Naive B cell (primary cell): ENCODE measurements around the gene OR9G4. TPM values are rescaled to one million over a fixed set of nuclear protein-coding genes. Genes with fewer than 3 reads are reported as not detected.

ENCODE experiments used
- ATAC-seq, 2 donors: fragments of 150-1000 bp; cut with Tn5 transposase; 2 replicates each; pipeline ENCODE4 v1.10.0; 2021; ENCODE audit warnings: low read depth in 2 of 2, mild to moderate bottlenecking in 2 of 2, moderate library complexity in 2 of 2
- DNase-seq: peaks from one replicate; pipeline ENCODE4 v3.0.0; 2022
- H3K27ac Mint-ChIP-seq, 6 donors: one replicate each; pipeline ENCODE4 v1.8.0; 2020 to 2022; ENCODE audit warnings: mild to moderate bottlenecking in 6 of 6, mixed read lengths in 6 of 6, moderate library complexity in 5 of 6, inconsistent platforms in 2 of 6
- H3K27me3 Mint-ChIP-seq, 3 donors: one replicate each; pipeline ENCODE4 v1.8.0; 2021 to 2022; ENCODE audit warnings: mixed read lengths in 3 of 3, mild to moderate bottlenecking in 1 of 3
- H3K36me3 Mint-ChIP-seq, 2 donors: one replicate each; pipeline ENCODE4 v1.8.0; 2020 to 2022; ENCODE audit warnings: mixed read lengths in 2 of 2, inconsistent platforms in 1 of 2, mild to moderate bottlenecking in 1 of 2
- H3K4me1 Mint-ChIP-seq, 3 donors: one replicate each; pipeline ENCODE4 v1.8.0; 2020 to 2022; ENCODE audit warnings: mixed read lengths in 3 of 3, inconsistent platforms in 1 of 3, mild to moderate bottlenecking in 1 of 3, moderate library complexity in 1 of 3
- H3K4me3 Mint-ChIP-seq, 8 donors: one replicate each; pipeline ENCODE4 v1.8.0; 2020 to 2022; ENCODE audit warnings: mild to moderate bottlenecking in 8 of 8, mixed read lengths in 8 of 8, moderate library complexity in 8 of 8, inconsistent platforms in 2 of 8
- H3K9me3 Mint-ChIP-seq, 7 donors: one replicate each; pipeline ENCODE4 v1.8.0; 2020 to 2022; ENCODE audit warnings: mixed read lengths in 7 of 7, mild to moderate bottlenecking in 5 of 7, inconsistent platforms in 2 of 7, moderate library complexity in 1 of 7
- polyA plus RNA-seq, 6 donors: library from polyadenylated mRNA; unstranded; fragments of 300-500 nt; fragmentation: Illumina TruSeq; gene quantifications; one replicate each; pipeline ENCODE4 v1.2.3, GENCODE V29; 2021; ENCODE audit warnings: low read depth in 6 of 6

The OR9G4 gene
- polyA plus RNA-seq, result not detected

- H3K27me3 Mint-ChIP-seq, result no peaks in the 10 kb centered on the region
- ATAC-seq (no peak), DNase-seq (no peak)
- H3K4me1 Mint-ChIP-seq, result no peaks in the 10 kb centered on the region
- H3K27ac Mint-ChIP-seq, result peak within 1 kb of the TSS in 1 of 6 donors; percentile 9
- H3K36me3 Mint-ChIP-seq, result no peaks in the 10 kb centered on the region
- H3K9me3 Mint-ChIP-seq, result peaks cover 2 to 17% (median 7%) of the 10 kb centered on the region in 7 donors
- H3K4me3 Mint-ChIP-seq, result no peak within 1 kb of the TSS
Observed at GRCh38 chr11:56748597-56748996, at the start of gene OR9G4. Gene OR9G4, minus strand, starts transcription at chr11:56748697. Its CDS starts 4,931 bp downstream, at chr11:56743766.

- DNase-seq (peak; percentile 2), ATAC-seq (no peak)
- Mint-ChIP-seq H3K27me3 (no peaks in the 10 kb centered on the region), H3K27ac (no peak overlapping the region), H3K4me3 (no peak overlapping the region), H3K36me3 (no peaks in the 10 kb centered on the region), H3K4me1 (peaks cover 4 to 5% (median 4%) of the 10 kb centered on the region in 3 donors), H3K9me3 (no peaks in the 10 kb centered on the region)
Observed at GRCh38 chr11:56783448-56784041, 35.0 kb upstream of the OR9G4 start.

GRCh38 chr11:56782167-56782847 is 33.8 kb upstream of the OR9G4 start:
- H3K27ac Mint-ChIP-seq, result no peak overlapping the region
- no peaks in the 10 kb centered on the region for H3K9me3 Mint-ChIP-seq
- no peak overlapping the region for H3K4me3 Mint-ChIP-seq
- no peaks in the 10 kb centered on the region for H3K27me3 Mint-ChIP-seq
- no peaks in the 10 kb centered on the region for H3K36me3 Mint-ChIP-seq
- ATAC-seq, result no peak
- no peak for DNase-seq
- H3K4me1 Mint-ChIP-seq, result peaks cover 4 to 5% (median 4%) of the 10 kb centered on the region in 3 donors

GRCh38 chr11:56776809-56777208 is 28.3 kb upstream of the OR9G4 start:
- no peaks in the 10 kb centered on the region for H3K36me3 Mint-ChIP-seq
- no peak overlapping the region for H3K4me3 Mint-ChIP-seq
- DNase-seq, result no peak
- no peak for ATAC-seq
- peaks cover 0 to 3% (median 0%) of the 10 kb centered on the region in 3 donors for H3K27me3 Mint-ChIP-seq
- H3K9me3 Mint-ChIP-seq, result peaks cover 0 to 2% (median 0%) of the 10 kb centered on the region in 7 donors
- H3K27ac Mint-ChIP-seq, result no peak overlapping the region
- H3K4me1 Mint-ChIP-seq, result no peaks in the 10 kb centered on the region

- Mint-ChIP-seq H3K4me1 (no peaks in the 10 kb centered on the region), H3K27me3 (peaks cover 0 to 4% (median 0%) of the 10 kb centered on the region in 3 donors), H3K27ac (no peak overlapping the region), H3K4me3 (no peak overlapping the region), H3K36me3 (no peaks in the 10 kb centered on the region), H3K9me3 (peaks cover 0 to 3% (median 0%) of the 10 kb centered on the region in 7 donors)
- DNase-seq, result no peak
- no peak for ATAC-seq
Observed at GRCh38 chr11:56764976-56765375, 16.5 kb upstream of the OR9G4 start.

- no peak for ATAC-seq
- DNase-seq, result no peak
- Mint-ChIP-seq H3K36me3 (no peaks in the 10 kb centered on the region), H3K9me3 (peaks cover 2 to 17% (median 8%) of the 10 kb centered on the region in 7 donors), H3K27me3 (no peaks in the 10 kb centered on the region), H3K4me3 (no peak overlapping the region), H3K27ac (no peak overlapping the region), H3K4me1 (no peaks in the 10 kb centered on the region)
Observed at GRCh38 chr11:56751480-56751879, 3.0 kb upstream of the OR9G4 start.

- no peak overlapping the region for H3K27ac Mint-ChIP-seq
- H3K9me3 Mint-ChIP-seq, result peaks cover 2 to 17% (median 7%) of the 10 kb centered on the region in 7 donors
- H3K4me3 Mint-ChIP-seq, result no peak overlapping the region
- no peaks in the 10 kb centered on the region for H3K36me3 Mint-ChIP-seq
- DNase-seq (no peak), ATAC-seq (no peak)
- no peaks in the 10 kb centered on the region for H3K27me3 Mint-ChIP-seq
- no peaks in the 10 kb centered on the region for H3K4me1 Mint-ChIP-seq
Observed at GRCh38 chr11:56750190-56750589, 1.7 kb upstream of the OR9G4 start.

- Mint-ChIP-seq H3K27me3 (no peaks in the 10 kb centered on the region), H3K4me1 (no peaks in the 10 kb centered on the region), H3K4me3 (no peak overlapping the region), H3K9me3 (peaks cover 0 to 11% (median 6%) of the 10 kb centered on the region in 7 donors), H3K27ac (no peak overlapping the region), H3K36me3 (no peaks in the 10 kb centered on the region)
- DNase-seq, result no peak
- no peak for ATAC-seq
Observed at GRCh38 chr11:56740886-56741285, 7.6 kb downstream of the OR9G4 start.

GRCh38 chr11:56740107-56740506 is 8.4 kb downstream of the OR9G4 start:
- Mint-ChIP-seq H3K4me3 (no peak overlapping the region), H3K36me3 (no peaks in the 10 kb centered on the region), H3K27ac (no peak overlapping the region), H3K9me3 (peaks cover 0 to 11% (median 6%) of the 10 kb centered on the region in 7 donors), H3K4me1 (no peaks in the 10 kb centered on the region), H3K27me3 (no peaks in the 10 kb centered on the region)
- no peak for ATAC-seq
- no peak for DNase-seq

GRCh38 chr11:56720513-56720912 is 28.0 kb downstream of the OR9G4 start:
- no peak overlapping the region for H3K4me3 Mint-ChIP-seq
- no peaks in the 10 kb centered on the region for H3K4me1 Mint-ChIP-seq
- H3K27me3 Mint-ChIP-seq, result no peaks in the 10 kb centered on the region
- no peaks in the 10 kb centered on the region for H3K36me3 Mint-ChIP-seq
- H3K9me3 Mint-ChIP-seq, result peaks cover 1 to 11% (median 4%) of the 10 kb centered on the region in 7 donors
- DNase-seq (no peak), ATAC-seq (no peak)
- no peak overlapping the region for H3K27ac Mint-ChIP-seq

GRCh38 chr11:56716379-56716854 is 32.1 kb downstream of the OR9G4 start:
- no peak overlapping the region for H3K4me3 Mint-ChIP-seq
- H3K4me1 Mint-ChIP-seq, result no peaks in the 10 kb centered on the region
- DNase-seq (no peak), ATAC-seq (no peak)
- no peaks in the 10 kb centered on the region for H3K27me3 Mint-ChIP-seq
- no peak overlapping the region for H3K27ac Mint-ChIP-seq
- H3K36me3 Mint-ChIP-seq, result no peaks in the 10 kb centered on the region
- H3K9me3 Mint-ChIP-seq, result peaks cover 0 to 14% (median 5%) of the 10 kb centered on the region in 7 donors

GRCh38 chr11:56714206-56714605 is 34.3 kb downstream of the OR9G4 start:
- Mint-ChIP-seq H3K27me3 (no peaks in the 10 kb centered on the region), H3K9me3 (peaks cover 0 to 19% (median 6%) of the 10 kb centered on the region in 7 donors), H3K27ac (no peak overlapping the region), H3K36me3 (no peaks in the 10 kb centered on the region), H3K4me1 (no peaks in the 10 kb centered on the region), H3K4me3 (no peak overlapping the region)
- no peak for DNase-seq
- no peak for ATAC-seq

- peaks cover 0 to 10% (median 8%) of the 10 kb centered on the region in 7 donors for H3K9me3 Mint-ChIP-seq
- H3K27ac Mint-ChIP-seq, result no peak overlapping the region
- H3K27me3 Mint-ChIP-seq, result peaks cover 0 to 4% (median 0%) of the 10 kb centered on the region in 3 donors
- DNase-seq, result no peak
- H3K4me3 Mint-ChIP-seq, result no peak overlapping the region
- H3K36me3 Mint-ChIP-seq, result no peaks in the 10 kb centered on the region
- ATAC-seq, result no peak
- H3K4me1 Mint-ChIP-seq, result no peaks in the 10 kb centered on the region
Observed at GRCh38 chr11:56706486-56706885, 42.0 kb downstream of the OR9G4 start.

GRCh38 chr11:56705784-56706396 is 42.6 kb downstream of the OR9G4 start:
- H3K36me3 Mint-ChIP-seq, result no peaks in the 10 kb centered on the region
- no peaks in the 10 kb centered on the region for H3K4me1 Mint-ChIP-seq
- H3K27ac Mint-ChIP-seq, result no peak overlapping the region
- no peak overlapping the region for H3K4me3 Mint-ChIP-seq
- peaks cover 0 to 4% (median 0%) of the 10 kb centered on the region in 3 donors for H3K27me3 Mint-ChIP-seq
- no peak for ATAC-seq
- peaks cover 0 to 11% (median 7%) of the 10 kb centered on the region in 7 donors for H3K9me3 Mint-ChIP-seq
- DNase-seq, result no peak
